Astrocyte of the spinal cord (primary cell): Measurements from ENCODE around the gene BPI.

Experiments used
- DNase-seq: peaks from one replicate; pipeline ENCODE4 v3.0.0; 2011; ENCODE audit warnings: low read depth, low spot score
- H3K4me3 ChIP-seq: 2 replicates; pipeline ENCODE4 v1.5.1; 2011; ENCODE audit warnings: low read depth, mild to moderate bottlenecking, low read length, moderate library complexity
- CTCF ChIP-seq: IDR thresholded peaks from 2 replicates; pipeline ENCODE4 v1.5.1; 2012; ENCODE audit warnings: low read depth, mild to moderate bottlenecking, low read length, inconsistent platforms
- in situ Hi-C: cut with HindIII; loops from 2 replicates; pipeline ENCODE4 v1.10.0; 2017; ENCODE audit warnings: low sequenced_read_pairs

Gene BPI

GRCh38 chr20:38386851-38387250 is 82.9 kb downstream of the BPI start:
- in situ Hi-C loops, result no loop called here

More at GRCh38 chr20:38386851-38387250, 82.9 kb downstream of the BPI start:
- no peak overlapping the region for H3K4me3 ChIP-seq
- no peak for TF ChIP-seq CTCF
- no peak for DNase-seq
